GM12878 (cell line): ENCODE measurements around the gene AIG1. TPM values are rescaled to one million over a fixed set of nuclear protein-coding genes. Genes with fewer than 3 reads are reported as not detected.

Source experiments
- CBX3 ChIP-seq: fragments of 200-600 bp; sonication (generic); IDR thresholded peaks from 2 replicates; pipeline ENCODE4 v1.6.1; 2016; ENCODE audit warnings: low read depth, borderline replicate concordance
- EED ChIP-seq: sonication (generic); IDR thresholded peaks from 2 replicates; pipeline ENCODE4 v1.6.1; 2016; ENCODE audit warnings: antibody characterized with exemption, low read depth
- FOXM1 ChIP-seq: IDR thresholded peaks from 2 replicates; pipeline ENCODE4 v1.6.1; 2012; ENCODE audit warnings: low read depth, mild to moderate bottlenecking, inconsistent platforms, low read length, moderate library complexity
- HDAC2 ChIP-seq: fragments of 200-600 bp; sonication (generic); IDR thresholded peaks from 2 replicates; pipeline ENCODE4 v1.6.1; 2017
- HDAC6 ChIP-seq: fragments of 200-600 bp; sonication (generic); IDR thresholded peaks from one replicate; pipeline ENCODE4 v1.8.0; 2017; ENCODE audit warnings: antibody characterized with exemption; ENCODE audit not compliant: unreplicated experiment
- IKZF2 ChIP-seq, 2 experiments: fragments of 450-650 bp; IDR thresholded peaks; 2 replicates each; pipeline ENCODE4 v1.6.1; 2017; ENCODE audit warnings: mild to moderate bottlenecking in 2 of 2, moderate library complexity in 2 of 2
- KAT2A ChIP-seq: conservative IDR thresholded peaks from 2 replicates; pipeline ENCODE4 v1.6.1; 2011; ENCODE audit warnings: low read depth, low read length; ENCODE audit not compliant: control insufficient read depth
- KDM1A ChIP-seq: fragments of 200-600 bp; sonication (generic); IDR thresholded peaks from 2 replicates; pipeline ENCODE4 v1.6.1; 2016; ENCODE audit warnings: borderline replicate concordance
- KLF5 ChIP-seq: fragments of 450-650 bp; IDR thresholded peaks from 2 replicates; pipeline ENCODE4 v1.6.1; 2014; ENCODE audit warnings: mild to moderate bottlenecking; ENCODE audit not compliant: partially characterized antibody
- MTA3 ChIP-seq: IDR thresholded peaks from 2 replicates; pipeline ENCODE4 v1.6.1; 2012; ENCODE audit warnings: low read length, inconsistent platforms, borderline replicate concordance
- NFYA ChIP-seq: IDR thresholded peaks from 2 replicates; pipeline ENCODE4 v1.6.1; 2011; ENCODE audit warnings: low read depth, mild to moderate bottlenecking, low read length, improper control_type of control experiment, borderline replicate concordance
- NFYB ChIP-seq: IDR thresholded peaks from 2 replicates; pipeline ENCODE4 v1.6.1; 2011; ENCODE audit warnings: low read depth, mild to moderate bottlenecking, low read length, improper control_type of control experiment, moderate library complexity; ENCODE audit not compliant: insufficient read depth
- PAX5 ChIP-seq: IDR thresholded peaks from 2 replicates; pipeline ENCODE4 v1.6.1; 2011; ENCODE audit warnings: low read depth, low read length, borderline replicate concordance
- POLR2A ChIP-seq: IDR thresholded peaks from 2 replicates; pipeline ENCODE4 v1.6.1; 2011; ENCODE audit warnings: low read depth, mild to moderate bottlenecking, low read length
- STAT3 ChIP-seq: IDR thresholded peaks from 2 replicates; pipeline ENCODE4 v1.6.1; 2011; ENCODE audit warnings: low read depth, low read length, improper control_type of control experiment
- TARDBP ChIP-seq: IDR thresholded peaks from 2 replicates; pipeline ENCODE4 v1.6.1; 2016; ENCODE audit warnings: borderline replicate concordance
- ZBED1 ChIP-seq: IDR thresholded peaks from 2 replicates; pipeline ENCODE4 v1.6.1; 2016; ENCODE audit warnings: borderline replicate concordance
- ZNF217 ChIP-seq: fragments of 450-650 bp; IDR thresholded peaks from 2 replicates; pipeline ENCODE4 v1.6.1; 2017; ENCODE audit warnings: antibody characterized with exemption, mild to moderate bottlenecking
- polyA plus RNA-seq, 11 experiments: library from polyadenylated mRNA; depleted of rRNA in 4 of 11; unstranded in 6 of 11; stranded (reverse) in 5 of 11; fragments of >200 nt; fragmentation: Nextera tagmentation in 4 of 11; fragmentation: Illumina TruSeq in 1 of 11; extraction: Ambion mirVana in 4 of 11; extraction: Trizol in 1 of 11; gene quantifications; 1 replicate in 1 of 11; 2 replicates in 10 of 11; pipeline versions ENCODE4 v1.2.1 to v1.2.3, GENCODE V29; 2011 to 2016; ENCODE audit warnings: inconsistent platforms in 2 of 11, missing spikeins in 2 of 11, low read depth in 1 of 11
- total RNA-seq, 4 experiments: library from RNA; depleted of rRNA in 3 of 4; stranded (reverse); fragments of >200 nt in 3 of 4; fragmentation: Illumina TruSeq in 1 of 4; extraction: Trizol in 1 of 4; gene quantifications; 2 replicates each; pipeline versions ENCODE4 v1.2.1 to v1.2.3, GENCODE V29; 2013 to 2021
- TF ChIP-seq, protein P1 (sequence below): IDR thresholded peaks from 2 replicates; pipeline ENCODE4 v1.6.1; 2012; ENCODE audit warnings: low read depth, low read length, improper control_type of control experiment
- TF ChIP-seq, protein P2 (sequence below): IDR thresholded peaks from 2 replicates; pipeline ENCODE4 v1.6.1; 2012; ENCODE audit warnings: mild to moderate bottlenecking, low read depth, low read length
- TF ChIP-seq, protein P3 (sequence below): IDR thresholded peaks from 2 replicates; pipeline ENCODE4 v1.6.1; 2011; ENCODE audit warnings: low read depth, mild to moderate bottlenecking, low read length, moderate library complexity, borderline replicate concordance; ENCODE audit errors: extremely low read depth
- TF ChIP-seq, protein P4 (sequence below): IDR thresholded peaks from 2 replicates; pipeline ENCODE4 v1.6.1; 2012; ENCODE audit warnings: low read length, inconsistent platforms
- TF ChIP-seq, protein P5 (sequence below): fragments of 450-650 bp; IDR thresholded peaks from 2 replicates; pipeline ENCODE4 v1.6.1; 2017; ENCODE audit warnings: mild to moderate bottlenecking
- TF ChIP-seq, protein P6 (sequence below): IDR thresholded peaks from 2 replicates; pipeline ENCODE4 v1.6.1; 2011; ENCODE audit warnings: borderline replicate concordance, low read depth, mild to moderate bottlenecking, moderate library complexity, mixed read lengths, low read length; ENCODE audit not compliant: insufficient read depth; ENCODE audit errors: extremely low read length

Gene AIG1
- total and polyA plus RNA-seq, 10 of the 15 experiments (the other 5 are each of a cell fraction or from before 2014, with no cell fraction given), result 27.0 to 74.5 (median 36.4) TPM

DNA sequence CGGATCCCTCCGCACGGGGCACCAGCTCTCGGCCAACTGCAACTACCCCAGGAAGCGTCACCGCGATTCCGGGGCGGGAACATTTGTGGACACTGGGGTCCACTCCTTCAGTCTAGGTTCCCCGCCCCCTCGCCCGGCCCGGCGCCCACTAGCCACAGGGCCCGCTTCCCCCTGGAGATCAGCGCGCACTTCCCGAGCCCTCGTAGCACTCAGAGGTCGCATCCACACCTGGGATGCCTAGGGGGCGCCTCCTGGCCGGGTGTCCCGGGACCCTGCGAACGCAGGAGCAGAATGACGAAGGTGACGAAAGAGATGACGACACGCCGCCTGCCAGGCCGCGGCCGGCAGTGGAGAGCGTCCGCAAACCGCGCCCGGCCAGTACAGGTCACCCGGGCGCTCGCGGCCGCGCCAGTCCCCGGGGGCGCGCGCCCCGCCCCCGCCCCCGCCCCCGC, 309 bp upstream of the AIG1 start (continued):
- TF ChIP-seq KDM1A (no peak), KAT2A (no peak), HDAC2 (no peak), HDAC6 (no peak), CBX3 (no peak), MTA3 (no peak), ZBED1 (no peak), PAX5 (no peak), NFYA (no peak), POLR2A (peak; percentile 78), TARDBP (no peak; the same call in 1 of the 2 replicates), EED (peak; percentile 42), ZNF217 (0 out of 2 replicates have a peak, but pooled peaks have one; percentile 49), NFYB (no peak), FOXM1 (no peak), STAT3 (no peak), KLF5 (no peak), IKZF2 (IDR thresholded peaks at IDR 0.05) (peak; percentile 32 to 75; a peak in 3 of 4 replicates)
- TF ChIP-seq, protein P1, sequence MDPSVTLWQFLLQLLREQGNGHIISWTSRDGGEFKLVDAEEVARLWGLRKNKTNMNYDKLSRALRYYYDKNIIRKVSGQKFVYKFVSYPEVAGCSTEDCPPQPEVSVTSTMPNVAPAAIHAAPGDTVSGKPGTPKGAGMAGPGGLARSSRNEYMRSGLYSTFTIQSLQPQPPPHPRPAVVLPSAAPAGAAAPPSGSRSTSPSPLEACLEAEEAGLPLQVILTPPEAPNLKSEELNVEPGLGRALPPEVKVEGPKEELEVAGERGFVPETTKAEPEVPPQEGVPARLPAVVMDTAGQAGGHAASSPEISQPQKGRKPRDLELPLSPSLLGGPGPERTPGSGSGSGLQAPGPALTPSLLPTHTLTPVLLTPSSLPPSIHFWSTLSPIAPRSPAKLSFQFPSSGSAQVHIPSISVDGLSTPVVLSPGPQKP, result no peak
- TF ChIP-seq, protein P2, sequence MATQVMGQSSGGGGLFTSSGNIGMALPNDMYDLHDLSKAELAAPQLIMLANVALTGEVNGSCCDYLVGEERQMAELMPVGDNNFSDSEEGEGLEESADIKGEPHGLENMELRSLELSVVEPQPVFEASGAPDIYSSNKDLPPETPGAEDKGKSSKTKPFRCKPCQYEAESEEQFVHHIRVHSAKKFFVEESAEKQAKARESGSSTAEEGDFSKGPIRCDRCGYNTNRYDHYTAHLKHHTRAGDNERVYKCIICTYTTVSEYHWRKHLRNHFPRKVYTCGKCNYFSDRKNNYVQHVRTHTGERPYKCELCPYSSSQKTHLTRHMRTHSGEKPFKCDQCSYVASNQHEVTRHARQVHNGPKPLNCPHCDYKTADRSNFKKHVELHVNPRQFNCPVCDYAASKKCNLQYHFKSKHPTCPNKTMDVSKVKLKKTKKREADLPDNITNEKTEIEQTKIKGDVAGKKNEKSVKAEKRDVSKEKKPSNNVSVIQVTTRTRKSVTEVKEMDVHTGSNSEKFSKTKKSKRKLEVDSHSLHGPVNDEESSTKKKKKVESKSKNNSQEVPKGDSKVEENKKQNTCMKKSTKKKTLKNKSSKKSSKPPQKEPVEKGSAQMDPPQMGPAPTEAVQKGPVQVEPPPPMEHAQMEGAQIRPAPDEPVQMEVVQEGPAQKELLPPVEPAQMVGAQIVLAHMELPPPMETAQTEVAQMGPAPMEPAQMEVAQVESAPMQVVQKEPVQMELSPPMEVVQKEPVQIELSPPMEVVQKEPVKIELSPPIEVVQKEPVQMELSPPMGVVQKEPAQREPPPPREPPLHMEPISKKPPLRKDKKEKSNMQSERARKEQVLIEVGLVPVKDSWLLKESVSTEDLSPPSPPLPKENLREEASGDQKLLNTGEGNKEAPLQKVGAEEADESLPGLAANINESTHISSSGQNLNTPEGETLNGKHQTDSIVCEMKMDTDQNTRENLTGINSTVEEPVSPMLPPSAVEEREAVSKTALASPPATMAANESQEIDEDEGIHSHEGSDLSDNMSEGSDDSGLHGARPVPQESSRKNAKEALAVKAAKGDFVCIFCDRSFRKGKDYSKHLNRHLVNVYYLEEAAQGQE, result no peak
- TF ChIP-seq, protein P3, sequence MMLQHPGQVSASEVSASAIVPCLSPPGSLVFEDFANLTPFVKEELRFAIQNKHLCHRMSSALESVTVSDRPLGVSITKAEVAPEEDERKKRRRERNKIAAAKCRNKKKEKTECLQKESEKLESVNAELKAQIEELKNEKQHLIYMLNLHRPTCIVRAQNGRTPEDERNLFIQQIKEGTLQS, result no peak
- TF ChIP-seq, protein P4, sequence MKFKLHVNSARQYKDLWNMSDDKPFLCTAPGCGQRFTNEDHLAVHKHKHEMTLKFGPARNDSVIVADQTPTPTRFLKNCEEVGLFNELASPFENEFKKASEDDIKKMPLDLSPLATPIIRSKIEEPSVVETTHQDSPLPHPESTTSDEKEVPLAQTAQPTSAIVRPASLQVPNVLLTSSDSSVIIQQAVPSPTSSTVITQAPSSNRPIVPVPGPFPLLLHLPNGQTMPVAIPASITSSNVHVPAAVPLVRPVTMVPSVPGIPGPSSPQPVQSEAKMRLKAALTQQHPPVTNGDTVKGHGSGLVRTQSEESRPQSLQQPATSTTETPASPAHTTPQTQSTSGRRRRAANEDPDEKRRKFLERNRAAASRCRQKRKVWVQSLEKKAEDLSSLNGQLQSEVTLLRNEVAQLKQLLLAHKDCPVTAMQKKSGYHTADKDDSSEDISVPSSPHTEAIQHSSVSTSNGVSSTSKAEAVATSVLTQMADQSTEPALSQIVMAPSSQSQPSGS, result no peak
- TF ChIP-seq, protein P5, sequence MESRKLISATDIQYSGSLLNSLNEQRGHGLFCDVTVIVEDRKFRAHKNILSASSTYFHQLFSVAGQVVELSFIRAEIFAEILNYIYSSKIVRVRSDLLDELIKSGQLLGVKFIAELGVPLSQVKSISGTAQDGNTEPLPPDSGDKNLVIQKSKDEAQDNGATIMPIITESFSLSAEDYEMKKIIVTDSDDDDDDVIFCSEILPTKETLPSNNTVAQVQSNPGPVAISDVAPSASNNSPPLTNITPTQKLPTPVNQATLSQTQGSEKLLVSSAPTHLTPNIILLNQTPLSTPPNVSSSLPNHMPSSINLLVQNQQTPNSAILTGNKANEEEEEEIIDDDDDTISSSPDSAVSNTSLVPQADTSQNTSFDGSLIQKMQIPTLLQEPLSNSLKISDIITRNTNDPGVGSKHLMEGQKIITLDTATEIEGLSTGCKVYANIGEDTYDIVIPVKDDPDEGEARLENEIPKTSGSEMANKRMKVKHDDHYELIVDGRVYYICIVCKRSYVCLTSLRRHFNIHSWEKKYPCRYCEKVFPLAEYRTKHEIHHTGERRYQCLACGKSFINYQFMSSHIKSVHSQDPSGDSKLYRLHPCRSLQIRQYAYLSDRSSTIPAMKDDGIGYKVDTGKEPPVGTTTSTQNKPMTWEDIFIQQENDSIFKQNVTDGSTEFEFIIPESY, result no peak
- TF ChIP-seq, protein P6, sequence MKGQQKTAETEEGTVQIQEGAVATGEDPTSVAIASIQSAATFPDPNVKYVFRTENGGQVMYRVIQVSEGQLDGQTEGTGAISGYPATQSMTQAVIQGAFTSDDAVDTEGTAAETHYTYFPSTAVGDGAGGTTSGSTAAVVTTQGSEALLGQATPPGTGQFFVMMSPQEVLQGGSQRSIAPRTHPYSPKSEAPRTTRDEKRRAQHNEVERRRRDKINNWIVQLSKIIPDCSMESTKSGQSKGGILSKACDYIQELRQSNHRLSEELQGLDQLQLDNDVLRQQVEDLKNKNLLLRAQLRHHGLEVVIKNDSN, result no peak
